DMS114 treated with DMSO at 0.1 percent for 48 hours (cell line): ENCODE data around the gene SUGP1.
A peak's percentile ranks its signal among the peaks of the same experiment; 100 is the strongest.
"Not testable (repeated sequence)": the region's sequence is repeated elsewhere in the genome, so short reads cannot be mapped to it uniquely, and the experiment has no call there.

Experiments used
- DNase-seq: peaks from one replicate; lab custom pipeline; 2025; ENCODE audit not compliant: unreplicated experiment; lab: John Stamatoyannopoulos, UW

Gene SUGP1

GRCh38 chr19:19268453-19269385 is 51.6 kb downstream of the SUGP1 start:
- no peak for DNase-seq

- no peak for DNase-seq
Observed at GRCh38 chr19:19267305-19267704, 53.0 kb downstream of the SUGP1 start.

- DNase-seq: no peak
Observed at GRCh38 chr19:19263886-19264487, 56.3 kb downstream of the SUGP1 start.

DNA sequence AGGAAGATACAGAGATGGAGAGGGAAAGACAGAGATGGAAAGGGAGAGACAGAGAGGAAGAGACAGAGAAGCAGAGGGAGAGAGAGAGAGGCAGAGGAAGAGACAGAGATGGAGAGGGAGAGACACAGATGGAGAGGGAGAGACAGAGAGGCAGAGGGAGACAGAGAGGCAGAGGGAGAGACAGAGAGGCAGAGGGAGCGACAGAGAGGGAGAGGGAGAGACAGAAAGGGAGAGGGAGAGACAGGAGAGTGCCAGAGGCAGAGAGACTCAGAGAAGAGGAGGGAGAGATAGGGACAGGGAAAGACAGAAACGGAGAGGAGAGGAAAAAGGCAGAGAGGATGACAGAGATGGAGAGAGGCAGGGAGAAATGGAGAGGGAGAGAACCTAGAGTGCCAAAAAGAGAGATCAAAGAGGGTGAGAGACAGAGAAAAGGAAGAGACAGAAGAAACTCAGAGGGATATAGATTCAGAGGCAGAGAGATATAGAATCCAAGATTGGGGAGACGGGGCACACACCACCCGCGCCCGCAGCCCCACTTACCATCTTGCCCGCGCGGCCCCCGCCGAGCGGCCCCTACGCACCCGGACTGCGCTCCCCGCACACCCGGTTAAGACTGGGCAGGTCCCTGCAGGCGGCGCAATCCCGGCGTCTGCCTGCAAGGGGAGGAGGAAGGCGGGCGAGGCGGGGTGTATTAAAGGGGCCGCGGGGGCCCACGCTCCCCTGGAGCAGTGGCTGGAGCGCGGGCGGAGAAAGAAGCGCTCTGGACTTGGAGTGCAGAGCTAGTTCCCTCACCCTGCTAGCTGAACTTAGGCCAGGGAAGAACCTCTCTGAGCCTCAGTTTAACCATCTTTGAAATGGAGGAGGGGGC is 57.9 kb downstream of the SUGP1 start:
- DNase-seq: no peak

DNA sequence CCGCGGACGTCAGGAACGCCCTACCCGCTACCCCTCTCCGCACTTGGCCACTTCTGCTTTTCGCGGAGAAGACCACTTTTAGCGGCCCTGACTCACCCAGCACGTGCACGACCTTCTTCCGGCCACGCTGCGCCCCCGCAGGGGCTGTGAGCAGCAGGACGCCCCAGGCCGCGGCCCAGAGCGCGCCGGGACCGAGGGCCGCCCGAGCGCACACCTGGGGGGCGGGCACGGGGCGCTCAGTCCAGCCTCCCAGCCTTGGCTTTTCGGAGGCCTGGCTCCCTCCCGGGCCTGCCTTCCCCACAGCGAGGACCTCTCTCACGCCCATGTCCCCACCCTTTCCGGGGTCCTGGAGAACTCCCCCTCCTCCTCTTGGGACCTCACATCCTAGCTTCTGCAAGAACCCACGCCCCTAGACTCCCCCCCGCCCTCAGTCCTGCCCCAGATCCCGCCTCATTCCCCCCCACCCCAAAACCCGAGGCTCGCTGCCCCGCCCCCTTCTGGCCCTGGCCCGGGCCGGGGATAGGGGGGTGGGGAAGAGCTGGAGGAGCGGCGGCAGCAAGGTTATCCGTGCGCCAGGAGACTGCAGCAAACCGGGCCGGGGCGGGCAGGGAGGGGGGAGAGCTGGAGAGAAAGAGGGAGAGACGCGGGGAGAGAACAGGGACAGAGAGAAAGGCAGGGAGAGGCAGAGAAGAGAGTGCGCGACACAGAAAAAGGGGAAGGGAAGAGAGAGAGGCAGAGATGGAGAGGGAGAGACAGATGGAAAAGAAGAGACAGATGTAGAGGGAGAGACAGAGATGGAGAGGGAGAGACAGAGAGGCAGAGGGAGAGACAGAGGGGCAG is 58.7 kb downstream of the SUGP1 start:
- DNase-seq: no peak

GRCh38 chr19:19260417-19261214 is 59.7 kb downstream of the SUGP1 start:
- DNase-seq: no peak

DNA sequence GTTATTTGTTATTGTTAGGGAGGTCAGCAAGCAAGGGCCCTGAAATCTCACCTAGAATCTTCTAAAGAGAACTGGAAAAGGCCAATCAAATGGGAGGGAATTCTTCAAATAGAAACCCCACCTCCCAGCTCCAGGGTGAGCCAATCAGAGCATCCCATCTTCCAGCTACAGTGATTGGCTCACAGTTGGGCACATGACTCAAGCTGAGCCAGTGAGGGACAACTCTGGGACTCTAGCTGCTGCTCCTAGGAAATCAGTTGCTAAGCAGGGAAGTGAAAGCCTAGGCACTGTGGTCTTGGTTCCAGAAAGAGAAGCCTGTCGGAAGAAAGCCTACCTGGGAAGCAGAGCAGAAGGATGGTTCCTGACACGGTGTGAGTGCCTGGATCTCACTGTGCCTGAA is 60.6 kb downstream of the SUGP1 start:
- peak; percentile 24 for DNase-seq

DNA sequence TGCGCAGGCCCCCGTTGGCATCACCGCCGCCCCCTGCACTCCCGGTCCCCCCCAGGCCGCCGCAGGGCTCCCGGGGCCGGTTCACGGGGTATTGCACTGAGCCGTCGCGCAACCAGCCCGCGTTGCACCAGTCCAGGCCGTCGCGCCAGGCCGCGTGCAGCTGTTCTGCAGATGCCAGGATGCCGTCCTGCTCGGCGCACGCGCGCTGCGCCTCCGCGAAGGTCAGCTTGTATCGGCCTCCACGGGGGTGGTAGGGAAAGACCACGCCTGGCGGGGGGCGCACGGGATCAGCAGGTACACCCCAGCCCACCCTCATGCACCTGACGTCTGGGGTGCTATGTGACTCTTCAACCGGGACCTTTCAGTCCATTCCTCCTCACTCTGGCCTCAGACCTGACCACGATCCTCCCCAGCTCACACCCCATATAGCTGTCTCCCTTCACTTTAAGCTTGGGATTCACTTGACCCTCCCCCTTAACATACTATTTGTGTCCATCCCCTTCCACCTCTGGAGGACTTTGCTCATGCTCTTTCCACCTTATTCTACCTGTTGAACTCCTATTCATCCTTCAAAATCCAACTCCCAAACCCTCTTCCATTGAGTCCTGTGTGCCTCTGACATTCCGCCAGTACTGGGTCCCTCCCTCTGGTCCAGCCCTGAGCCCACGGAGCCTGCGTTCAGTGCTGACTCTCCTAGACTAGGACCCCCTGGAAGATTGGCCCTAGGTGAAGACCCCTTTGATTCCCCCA is 61.5 kb downstream of the SUGP1 start:
- DNase-seq: no peak

DNA sequence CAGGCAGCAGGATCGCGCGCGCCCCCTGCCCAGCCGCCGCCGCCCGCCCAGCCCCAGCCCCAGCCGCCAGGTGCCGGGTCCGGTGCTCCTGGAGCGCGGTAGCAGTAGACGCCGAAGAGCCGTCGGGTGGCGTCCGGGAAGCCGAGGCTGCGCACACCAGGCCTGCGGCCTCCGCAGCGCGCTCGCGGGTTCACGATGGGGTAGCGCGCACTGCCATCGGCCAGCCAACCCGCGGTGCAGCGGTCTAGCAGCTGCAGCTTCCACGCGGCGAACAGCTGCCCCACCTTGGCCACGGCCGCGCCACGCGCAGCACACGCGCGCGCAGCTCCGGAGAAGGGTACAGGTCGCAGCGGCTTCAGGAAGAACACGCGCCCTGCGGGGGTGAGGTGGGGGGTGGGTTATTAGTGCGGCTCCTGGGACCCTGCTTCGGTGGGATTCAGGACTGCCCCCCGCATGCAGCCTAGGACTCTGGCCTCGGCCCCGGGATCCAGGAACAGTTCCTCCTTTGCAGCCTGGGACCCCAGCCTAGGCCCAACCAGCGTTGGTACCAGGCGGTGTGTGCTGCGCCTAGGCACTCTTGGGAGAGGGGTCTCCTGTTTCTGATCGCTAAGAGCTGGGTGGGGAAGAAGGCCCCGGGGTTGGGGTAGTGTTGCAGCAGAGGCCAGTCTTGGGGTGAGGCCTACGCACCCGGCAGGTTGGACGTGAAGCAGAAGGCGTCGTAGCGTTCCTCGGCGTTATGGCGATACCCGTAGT is 62.3 kb downstream of the SUGP1 start:
- DNase-seq: no peak

- no peak for DNase-seq
Observed at GRCh38 chr19:19257137-19257536, 63.2 kb downstream of the SUGP1 start.

- DNase-seq: no peak
Observed at GRCh38 chr19:19256072-19256969, 64.0 kb downstream of the SUGP1 start.

DNA sequence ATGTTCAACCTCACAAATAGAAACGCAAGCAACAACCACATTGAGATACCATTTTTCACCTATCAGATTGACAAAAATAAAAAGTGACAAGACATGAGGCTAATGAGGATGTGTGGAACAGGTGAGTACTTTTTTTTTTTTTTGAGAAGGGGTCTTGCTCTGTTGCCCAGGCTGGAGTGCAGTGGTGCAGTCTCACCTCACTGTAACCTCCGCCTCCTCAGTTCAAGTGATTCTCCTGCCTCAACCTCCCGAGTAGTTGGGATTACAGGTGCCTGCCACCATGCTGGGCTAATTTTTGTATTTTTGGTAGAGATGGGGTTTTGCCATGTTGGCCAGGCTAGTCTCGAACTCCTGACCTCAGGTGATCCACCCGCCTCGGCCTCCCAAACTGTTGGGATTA is 66.9 kb downstream of the SUGP1 start:
- not testable (repeated sequence) for DNase-seq

DNA sequence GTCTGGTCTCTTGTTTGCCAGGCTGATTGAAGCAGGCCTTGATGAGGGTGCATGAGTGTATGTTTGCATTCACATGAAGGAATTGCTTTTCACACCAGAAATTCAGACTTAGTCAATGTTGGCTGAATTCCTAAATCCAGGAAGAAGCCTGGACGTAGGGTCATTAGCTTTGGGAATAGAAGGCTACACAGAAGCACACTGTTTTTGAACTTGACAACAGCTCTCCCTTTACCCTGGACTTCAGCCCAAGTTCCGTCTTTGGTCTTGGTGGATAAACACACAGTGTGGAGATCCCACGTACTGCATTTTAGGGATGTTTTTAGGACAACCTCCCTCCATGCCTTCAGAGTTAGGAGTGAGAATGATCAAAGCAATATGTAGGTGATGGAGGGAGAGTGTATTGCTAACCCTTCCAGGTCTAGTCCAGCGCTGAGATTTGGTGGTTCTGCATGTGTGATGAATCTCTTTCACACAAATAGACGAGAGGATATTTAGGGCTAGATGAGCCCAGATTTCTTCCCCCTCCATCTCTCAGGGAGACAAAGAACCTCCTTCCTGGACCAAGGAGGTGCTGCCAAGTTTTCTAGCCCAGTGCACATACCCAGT is 70.0 kb downstream of the SUGP1 start:
- DNase-seq: no peak

DNA sequence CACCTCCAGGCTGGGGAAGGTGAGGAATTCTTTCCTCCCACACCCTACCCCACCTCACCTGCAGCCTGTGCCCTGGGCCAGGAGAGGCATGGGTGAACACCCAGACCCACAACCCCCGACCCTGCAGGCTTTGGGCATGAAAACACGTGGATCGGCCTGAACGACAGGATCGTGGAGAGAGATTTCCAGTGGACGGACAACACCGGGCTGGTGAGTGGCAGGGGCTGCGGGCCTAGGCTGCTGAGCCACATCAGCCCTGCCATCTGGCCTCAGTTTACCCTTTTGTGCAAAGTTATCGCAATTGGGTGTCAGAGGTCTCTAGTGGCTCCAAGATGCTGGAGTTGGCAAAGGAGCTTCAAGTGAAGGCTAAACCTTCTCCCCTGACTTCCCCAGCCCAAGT is 79.8 kb downstream of the SUGP1 start:
- DNase-seq: no peak

- DNase-seq: no peak
Observed at GRCh38 chr19:19239675-19240074, 80.6 kb downstream of the SUGP1 start.

DNA sequence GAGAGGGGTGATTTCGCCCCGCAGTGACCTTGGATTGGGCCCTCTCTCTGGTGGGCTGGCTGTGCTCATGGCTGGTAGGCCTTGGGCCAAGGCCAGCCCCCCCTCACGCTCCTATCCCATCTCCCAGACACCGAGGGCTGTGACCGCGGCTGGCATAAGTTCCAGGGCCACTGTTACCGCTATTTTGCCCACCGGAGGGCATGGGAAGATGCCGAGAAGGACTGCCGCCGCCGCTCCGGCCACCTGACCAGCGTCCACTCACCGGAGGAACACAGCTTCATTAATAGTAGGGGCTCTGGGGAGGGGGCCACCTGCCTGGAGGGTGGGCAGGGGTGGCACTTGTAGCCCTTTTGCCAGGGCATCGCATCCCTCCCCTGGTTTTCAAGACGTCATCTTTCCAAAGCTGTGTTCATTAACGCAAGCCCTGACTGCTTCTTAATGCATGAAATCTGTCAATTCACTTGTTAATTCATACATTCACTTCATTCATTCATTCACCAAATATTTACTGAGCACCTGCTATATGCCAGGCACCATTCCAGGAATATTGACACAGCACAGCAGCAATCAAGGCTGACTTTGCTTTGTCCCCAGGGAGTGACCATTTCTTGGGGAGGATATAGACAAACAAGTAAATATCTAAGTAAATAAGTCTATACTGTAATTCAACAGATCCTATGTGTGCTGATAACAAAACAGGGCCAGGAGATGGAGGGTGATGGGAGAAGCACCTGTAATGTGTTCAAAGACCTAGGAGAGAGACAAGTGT is 82.0 kb downstream of the SUGP1 start:
- no peak for DNase-seq
